NCI-H1694 treated with DMSO at 0.1 percent for 48 hours (cell line): Measurements from ENCODE around the gene ZMYND8.
"Not testable (repeated sequence)": the region's sequence is repeated elsewhere in the genome, so short reads cannot be mapped to it uniquely, and the experiment has no call there.

Experiments used
- DNase-seq: peaks from one replicate; lab custom pipeline; 2025; lab: John Stamatoyannopoulos, UW

Gene ZMYND8

DNA sequence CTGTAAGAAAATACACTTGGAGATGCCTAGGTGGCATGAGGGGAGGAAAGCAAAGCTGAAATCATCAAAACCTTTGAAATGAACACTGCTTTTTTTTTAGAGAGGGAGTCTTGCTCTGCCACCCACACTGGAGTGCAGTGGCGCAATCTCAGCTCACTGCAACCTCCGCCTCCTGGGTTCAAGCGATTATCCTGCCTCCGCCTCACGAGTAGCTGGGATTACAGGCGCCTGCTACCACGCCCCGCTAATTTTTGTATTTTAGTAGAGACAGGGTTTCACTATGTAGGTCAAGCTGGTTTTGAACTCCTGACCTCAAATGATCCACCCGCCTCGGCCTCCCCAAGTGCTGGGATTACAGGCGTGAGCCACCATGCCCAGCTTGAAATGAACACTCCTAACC is 111.3 kb downstream of the ZMYND8 start:
- DNase-seq = not testable (repeated sequence)

DNA sequence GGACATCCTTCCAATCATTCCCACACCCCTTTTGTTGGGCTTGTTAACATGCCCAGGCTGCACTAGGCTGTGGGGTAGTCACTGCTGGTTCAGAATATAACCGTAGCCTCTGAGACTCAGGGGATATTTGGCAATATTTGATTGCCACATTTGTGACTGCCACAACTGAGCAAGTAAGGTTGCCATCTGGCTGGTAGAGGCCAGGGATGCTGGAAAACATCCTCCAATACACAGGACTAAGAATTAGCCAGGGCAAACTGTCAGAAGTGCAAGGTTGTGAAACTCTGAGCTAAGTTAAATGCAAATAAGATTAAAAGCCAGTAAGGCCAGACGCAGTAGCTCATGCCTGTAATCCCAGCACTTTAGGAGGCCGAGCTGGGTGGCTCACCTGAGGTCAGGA is 112.0 kb downstream of the ZMYND8 start:
- no peak for DNase-seq

DNA sequence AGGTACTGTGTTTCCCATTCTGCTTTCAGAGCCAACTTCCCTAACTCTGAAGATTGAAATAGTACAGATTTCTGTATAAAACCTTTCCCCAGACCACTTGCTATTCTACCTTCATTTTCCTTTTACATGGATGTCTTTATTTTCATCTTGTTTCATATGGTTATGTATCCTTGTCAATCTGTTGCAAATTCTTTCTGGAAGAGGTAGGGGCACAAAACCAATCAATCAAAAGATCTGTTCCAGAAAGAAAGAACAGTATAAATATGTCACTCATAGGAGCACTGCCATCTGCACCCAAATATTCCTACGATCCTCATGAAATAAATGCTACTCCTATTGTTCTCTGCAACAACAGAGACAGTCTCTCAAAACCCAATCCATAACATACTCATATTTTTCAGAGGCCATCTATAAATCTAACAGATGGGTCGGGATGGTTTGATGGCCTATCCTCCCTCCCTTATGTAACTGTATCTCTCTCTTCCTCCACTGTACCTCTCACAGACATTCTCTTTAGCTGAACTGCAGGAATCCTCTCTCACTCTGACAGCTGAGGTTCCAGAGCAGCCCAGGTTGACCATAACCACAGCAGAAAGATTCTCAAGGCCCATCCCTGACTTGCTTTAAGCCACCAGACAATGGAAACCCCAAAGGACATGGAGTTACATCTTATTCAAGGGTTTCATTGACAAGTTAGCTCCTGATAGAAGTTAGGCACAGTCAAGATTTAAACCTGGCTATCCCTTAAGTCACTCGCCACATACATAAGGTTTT is 112.8 kb downstream of the ZMYND8 start:
- no peak for DNase-seq

DNA sequence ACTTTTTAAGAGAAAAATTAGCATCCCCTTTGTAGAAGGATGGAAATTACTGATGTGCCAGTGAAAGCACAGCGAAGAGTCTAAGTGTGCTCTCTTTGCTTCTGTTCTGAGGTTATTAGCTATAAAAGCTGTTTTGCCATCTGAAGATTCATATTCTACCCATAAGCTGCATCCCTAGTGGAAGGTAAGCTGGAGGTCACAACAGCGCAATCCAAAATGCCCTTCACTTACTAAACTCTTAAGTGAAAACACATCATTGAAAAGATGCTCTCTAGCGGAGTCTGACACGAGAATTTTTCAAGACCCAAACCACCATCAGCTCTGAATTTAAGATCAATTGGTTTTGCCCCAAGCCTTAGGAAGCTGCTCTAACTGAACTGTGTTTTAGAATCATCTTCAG is 113.5 kb downstream of the ZMYND8 start:
- no peak for DNase-seq

DNA sequence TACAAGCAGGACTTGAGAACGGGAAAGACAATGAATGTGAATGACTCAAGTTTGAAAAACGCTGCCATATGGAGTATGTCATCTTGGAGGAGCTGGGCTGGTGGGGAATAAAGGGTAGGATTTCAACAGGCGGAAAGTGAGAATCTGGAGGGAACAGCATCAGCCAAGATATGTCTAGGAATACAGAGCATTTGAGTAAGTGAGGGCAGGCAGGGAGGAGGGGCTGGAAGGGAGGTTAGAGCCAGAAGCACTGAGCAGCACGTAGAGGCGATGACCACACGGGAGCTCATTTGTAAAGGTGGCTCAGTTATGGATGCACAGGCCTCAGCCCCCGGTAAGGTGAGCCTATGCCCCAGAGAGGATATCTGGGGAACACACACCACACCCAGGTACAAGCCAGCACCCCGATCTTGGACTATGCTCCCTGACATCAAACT is 115.1 kb downstream of the ZMYND8 start:
- no peak for DNase-seq

DNA sequence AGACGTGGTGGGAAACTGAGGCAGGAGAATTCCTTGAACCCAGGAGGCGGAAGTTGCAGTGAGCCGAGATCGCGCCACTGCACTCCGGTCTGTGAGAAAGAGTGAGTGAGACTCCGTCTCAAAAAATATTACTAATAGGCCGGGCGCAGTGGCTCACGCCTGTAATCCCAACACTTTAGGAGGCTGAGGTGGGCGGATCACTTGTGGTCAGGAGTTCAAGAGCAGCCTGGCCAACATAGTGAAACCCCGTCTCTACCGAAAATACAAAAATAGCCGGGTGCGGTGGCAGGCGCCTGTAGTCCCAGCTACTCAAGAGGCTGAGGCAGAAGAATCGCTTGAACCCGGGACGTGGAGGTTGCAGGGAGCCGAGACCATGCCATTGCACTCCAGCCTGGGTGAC is 116.4 kb downstream of the ZMYND8 start:
- DNase-seq = not testable (repeated sequence)

DNA sequence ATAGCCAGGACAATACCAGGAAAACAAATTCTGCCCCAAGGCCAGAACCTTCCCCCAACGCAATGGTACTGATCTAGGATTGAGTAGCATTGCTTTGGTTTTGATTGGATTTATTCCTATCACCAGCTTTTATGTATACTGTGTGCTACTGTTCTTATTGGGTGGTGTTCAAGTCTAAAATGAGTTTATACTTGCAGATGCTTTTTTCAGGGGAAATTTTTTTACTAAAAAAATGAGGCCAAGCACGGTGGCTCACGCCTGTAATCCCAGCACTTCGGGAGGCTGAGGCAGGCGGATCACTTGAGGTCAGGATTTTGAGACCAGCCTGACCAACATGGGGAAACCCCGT is 116.8 kb downstream of the ZMYND8 start:
- no peak for DNase-seq

DNA sequence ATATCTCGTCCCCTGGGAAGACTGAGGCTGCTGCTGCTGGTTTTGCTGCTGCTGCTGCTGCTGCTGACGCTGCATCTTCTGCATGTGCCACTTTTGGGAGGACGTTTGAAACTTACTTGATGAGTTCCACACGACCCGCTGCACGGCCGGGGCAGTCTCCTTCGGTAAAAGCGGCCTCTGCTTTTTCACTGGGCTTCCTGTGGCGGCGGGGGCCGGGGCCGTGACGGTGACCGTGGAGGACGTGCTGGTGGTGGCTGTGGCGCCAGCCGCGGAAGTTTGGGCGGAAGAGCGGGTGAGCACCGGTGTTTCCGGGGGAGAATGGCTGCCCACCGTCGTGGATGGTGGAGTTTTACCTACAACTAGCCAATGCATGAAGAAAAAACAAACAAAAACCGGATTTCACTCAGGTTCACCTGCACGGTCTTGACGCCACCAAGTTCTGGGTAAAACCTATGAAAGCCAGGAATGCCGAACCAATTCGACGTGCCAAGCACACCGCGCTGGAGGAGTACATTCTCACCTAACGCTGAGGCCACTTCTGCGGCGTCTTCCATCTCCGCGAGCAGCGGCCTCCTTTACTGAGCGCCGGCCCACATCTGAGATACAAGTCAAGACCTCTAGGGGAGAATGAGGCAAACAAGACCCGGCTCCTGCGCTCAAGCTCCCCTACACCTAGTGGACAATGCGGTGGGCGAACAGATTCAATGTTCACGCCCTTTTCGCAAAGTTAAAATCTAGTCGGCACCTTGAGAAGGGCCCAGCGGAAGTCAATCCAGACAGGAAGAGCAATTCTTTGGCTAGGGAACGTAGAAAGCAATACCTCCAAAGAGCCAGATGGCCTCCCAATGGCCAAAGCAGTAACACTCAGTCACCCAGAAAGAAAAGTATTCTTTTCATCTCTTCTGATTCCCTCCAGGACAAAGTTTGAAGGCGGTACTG is 117.5 kb downstream of the ZMYND8 start:
- DNase-seq = no peak

DNA sequence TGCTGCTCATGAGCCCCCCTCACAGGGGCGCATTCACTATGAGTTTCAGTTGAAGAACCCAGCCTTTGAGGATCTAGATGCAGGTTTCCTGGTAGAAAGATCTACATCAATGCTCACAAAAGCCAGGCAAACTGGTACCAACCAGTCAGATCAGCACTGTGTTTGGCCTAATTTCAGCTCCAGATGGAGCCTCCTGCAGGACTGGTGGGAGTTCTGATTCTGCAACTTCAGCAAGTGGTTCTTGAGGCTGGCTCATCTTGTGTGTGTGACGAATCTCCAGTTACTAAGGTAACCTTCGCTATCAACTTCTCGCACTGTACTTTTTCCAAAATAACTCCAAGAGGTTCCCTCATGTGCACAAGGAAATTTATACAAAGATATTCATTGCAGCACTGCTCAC is 118.8 kb downstream of the ZMYND8 start:
- no peak for DNase-seq

DNA sequence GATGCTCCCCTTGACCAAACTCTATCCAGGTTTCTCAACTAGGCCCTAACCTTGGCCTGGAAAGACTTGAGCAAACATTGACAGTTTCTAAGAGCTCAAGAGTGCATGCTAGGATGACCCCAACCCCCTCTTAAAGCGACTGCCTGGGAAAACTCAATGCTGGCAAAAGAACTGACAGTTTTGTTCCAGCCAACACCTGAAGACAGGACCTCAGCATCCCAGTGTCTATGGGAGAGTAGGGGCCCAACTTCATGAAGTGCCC is 119.9 kb downstream of the ZMYND8 start:
- DNase-seq = no peak

DNA sequence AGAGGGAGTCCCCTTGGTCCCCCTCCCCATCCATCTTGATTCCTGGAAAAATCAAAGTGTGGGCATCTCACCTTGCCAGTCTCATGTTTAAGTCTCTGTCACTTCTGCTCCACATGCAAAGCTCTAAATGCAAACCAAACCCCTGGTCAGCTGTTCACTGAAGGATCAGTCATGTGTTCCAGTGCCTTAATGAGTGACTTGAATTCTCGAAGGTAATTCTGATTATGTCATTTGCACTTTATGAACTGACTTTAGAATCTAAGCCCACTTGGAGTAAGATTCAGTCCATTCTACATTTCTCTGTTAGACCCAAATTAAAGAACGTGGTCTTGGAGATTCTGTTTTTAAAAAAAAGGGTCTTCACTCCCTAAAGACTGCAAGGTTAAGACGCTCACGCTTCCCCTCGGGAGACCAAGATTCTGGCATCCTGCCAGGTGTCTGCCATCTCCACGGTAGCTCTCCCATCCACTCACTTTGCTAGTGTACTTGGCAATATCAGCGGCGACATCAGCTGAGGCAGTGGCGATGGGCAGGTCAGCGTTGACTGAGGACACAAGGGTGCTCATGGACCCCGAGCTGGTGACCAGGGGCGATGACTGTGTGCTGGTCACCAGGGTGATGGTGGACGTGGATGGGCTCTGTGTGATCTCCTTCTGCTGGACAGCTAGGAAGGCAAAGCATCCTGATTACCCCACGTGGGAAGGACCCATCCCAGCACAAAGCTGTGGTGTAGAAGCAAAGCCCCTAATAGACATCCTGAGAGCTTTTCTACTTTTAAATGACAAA is 120.5 kb downstream of the ZMYND8 start:
- DNase-seq = no peak

DNA sequence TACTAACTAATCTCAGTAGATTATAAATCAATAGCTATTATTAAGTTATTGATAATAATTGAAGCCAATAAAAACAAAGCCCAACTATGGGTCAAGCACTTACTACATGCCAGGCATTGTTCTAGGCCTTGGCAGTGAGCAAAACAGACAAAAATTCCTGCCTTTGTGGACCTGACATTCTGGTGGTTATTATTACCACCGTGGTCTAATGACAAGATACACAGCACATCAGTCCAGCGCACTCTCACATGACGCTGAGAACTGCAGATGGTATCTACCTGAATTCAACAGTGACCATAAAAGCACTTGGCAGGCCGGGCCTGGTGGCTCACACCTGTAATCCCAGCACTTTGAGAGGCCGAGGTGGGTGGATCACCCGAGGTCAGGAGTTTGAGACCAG is 121.4 kb downstream of the ZMYND8 start:
- DNase-seq = no peak

DNA sequence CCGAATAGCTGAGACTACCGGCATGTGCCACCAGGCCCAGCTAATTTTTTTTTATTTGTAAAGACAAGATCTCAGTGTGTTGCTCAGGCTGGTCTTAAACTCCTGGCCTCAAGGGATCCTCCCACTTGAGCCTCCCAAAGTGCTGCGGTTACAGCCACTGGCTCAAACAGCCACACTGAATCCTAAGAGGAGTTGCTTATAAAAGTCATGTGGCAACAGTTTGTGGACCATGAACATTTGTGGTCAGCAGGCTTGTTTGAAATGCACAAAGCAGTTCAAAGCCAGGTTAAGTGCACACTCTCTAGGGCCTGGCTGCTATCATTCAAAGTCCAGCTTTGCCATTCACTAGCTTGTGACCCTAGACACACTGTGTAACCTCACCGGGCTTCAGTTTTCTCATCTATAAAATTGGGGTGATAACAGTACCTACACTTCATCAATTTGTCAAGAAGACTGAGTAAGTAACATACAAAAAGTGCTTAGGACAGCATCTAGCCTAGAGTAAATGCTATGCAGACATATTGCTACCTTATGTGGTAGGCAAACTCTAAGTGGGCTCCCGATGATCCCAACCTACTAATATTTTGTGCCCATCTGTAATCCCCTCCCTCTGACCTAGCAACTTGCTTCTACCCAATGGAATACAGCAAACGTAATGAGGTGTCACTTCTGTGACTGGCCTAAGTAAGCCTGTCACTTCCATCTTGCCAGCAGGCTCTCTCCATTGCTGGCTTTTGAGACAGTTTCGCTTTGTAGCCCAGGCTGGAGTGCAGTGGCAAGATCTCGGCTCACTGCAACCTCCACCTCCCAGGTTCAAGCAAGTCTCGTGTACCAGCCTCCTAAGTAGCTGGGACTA is 122.9 kb downstream of the ZMYND8 start:
- DNase-seq = no peak

DNA sequence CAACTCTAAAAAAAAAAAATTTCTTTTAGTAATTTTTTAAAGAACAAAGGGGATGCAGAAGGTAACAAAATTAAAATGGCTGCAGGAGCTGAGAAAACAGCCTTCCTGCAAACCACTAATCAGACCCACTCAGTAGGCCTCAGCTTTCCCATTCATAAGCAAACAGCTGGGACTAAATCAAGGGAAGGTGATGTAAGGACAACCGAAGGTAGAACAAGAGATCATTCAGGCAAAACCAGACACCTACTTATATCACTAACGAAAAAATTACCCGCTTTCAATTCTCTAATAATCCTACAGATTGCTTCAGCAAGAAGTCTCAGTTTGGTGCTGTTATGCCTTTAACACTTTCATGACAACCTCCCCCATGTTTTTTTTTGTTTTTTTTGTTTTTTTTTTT is 124.0 kb downstream of the ZMYND8 start:
- DNase-seq = no peak

DNA sequence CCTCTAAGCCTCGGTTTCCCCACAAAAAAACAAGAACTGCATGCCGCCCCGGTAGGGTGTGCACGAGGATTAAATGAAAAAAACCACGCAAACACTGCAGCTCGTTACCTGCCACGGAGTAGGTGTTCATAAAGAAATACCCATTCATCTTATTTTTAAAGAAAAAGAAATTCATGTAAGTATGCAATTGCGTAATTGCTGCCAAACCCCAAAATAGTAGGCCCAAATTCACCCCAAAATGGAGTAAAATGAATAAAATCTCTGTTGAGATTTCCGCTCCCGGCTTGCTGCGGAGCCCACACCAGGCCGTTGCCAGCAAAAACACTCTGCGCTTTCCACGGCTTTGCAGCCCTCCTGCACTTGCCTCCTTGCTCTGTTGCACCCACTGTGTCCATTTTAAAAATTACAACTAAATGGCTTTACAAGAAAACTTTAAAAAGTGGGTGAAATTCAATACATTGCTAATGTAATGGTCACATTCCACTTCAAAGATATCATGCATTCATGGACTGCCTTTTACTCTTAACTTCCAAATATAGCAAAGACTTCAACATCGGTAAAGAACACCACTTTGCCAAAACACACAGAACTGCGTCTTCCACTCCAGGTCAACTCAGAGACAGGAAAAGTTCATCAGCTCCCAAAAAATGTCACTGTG is 125.0 kb downstream of the ZMYND8 start:
- DNase-seq = no peak

DNA sequence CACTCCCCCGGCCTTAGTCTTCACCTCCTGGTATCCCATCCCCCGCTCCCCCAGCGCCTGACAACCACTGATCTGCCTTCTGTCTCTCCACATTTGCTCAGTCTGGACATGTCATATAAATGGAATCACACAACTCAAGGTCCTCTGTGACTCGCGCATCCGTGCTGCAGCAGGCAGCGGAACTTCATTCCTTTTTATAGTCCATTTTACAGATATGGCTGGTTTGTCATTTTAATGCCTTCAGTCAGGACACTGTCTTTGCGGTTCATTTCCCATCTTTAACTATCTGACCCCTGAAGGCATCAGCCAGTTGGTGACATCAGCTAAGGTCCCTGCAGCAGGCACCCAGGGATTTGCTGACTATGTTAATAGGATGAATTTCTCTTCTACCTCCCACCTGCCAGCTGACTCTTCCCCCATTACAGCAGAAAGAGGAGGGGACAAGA is 125.7 kb downstream of the ZMYND8 start:
- DNase-seq = no peak

DNA sequence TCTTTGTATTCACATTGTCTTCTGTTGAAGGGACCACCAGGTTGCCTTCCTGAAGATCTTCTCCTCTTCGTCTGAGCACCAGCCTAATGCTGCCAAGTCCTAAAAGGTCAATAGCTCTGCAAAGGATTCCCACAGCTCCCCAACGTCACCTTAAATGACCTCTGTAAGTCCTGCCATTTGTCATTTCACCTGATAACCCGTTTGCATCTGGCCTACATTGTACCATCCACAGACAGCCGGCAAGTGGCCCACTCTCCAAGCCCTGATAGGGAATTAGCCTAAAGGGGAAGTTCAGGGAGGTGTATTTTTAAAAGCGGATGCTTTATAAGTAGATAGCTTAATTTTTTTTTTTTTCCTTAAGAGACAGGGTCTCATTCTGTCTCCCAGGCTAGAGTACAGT is 127.8 kb downstream of the ZMYND8 start:
- no peak for DNase-seq

DNA sequence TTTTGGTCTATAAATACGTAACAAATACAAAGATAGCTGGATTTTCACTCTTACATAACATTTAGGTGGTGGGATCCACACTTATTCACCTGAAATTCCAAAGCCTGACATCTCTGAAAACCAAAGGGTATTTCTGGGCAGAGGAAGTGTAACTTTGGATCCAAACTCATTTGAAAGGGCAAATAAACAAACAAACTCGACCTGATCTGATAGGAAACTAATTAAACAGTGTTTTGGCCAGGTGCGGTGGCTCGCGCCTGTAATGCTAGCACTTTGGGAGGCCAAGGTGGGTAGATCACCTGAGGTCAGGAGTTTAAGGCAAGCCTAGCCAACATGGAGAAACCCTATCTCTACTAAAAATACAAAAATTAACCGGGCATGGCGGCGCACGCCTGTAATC is 128.9 kb downstream of the ZMYND8 start:
- DNase-seq = no peak

DNA sequence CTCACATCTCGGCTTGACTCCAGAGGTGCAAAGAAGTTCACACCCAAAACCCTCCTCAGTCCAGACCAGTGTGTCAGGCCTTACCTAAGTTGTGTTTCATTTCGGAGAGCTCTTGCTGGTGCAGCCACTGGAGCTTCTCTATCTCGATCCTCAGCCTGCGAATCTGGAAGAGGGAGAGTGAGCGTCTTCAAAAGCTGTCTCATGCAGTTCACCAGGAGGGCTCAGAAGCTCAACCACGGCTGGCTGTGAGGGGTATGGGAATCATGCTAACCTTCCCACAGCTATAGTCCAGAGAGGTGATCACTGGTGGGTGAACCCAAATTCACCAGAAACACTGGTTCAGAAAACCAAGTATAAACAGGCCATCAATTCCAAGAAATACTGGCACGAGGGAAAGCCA is 129.4 kb downstream of the ZMYND8 start:
- no peak for DNase-seq

DNA sequence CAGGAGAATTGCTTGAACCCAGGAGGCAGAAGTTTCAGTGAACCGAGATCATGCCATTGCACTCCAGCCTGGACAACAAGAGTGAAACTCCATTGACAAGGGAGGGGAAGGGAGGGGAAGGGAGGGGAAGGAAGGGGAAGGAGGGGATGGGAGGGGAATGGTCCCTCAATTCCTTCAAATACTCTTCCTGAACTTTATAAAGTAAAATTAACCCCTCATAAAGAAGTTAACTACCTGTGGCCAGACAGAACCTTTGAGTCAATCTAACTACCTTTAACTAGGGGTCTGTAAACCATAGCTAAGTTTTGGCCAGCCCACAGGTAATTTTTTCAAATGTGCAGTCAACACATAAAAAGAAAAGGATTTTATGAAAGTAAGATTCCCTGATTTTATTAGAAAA is 131.0 kb downstream of the ZMYND8 start:
- DNase-seq = no peak

DNA sequence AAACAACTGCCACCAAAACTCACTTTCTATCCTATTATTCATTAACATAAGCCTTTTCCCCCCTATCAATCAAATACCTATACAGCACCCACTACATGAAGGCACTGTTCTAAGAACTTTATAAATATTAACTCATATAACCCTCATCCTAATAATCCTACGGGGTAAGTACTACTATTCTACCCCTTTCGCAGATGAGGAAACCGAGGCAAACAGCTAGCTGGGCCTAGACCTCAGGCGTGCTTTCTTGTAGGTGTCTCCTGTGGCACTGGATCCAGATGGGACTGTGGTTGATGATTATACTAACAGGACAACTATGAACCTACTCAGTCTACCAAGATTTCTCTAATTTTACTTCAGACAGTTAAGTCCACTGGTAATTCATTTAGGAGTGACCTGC is 131.6 kb downstream of the ZMYND8 start:
- no peak for DNase-seq
